ENCODE results near the gene ZC2HC1B. TPM values are rescaled to one million over a fixed set of nuclear protein-coding genes. Genes with fewer than 3 reads are reported as not detected.

The ZC2HC1B gene
- total and polyA plus RNA-seq, 2 donors from 2014 or later: not detected

DNA sequence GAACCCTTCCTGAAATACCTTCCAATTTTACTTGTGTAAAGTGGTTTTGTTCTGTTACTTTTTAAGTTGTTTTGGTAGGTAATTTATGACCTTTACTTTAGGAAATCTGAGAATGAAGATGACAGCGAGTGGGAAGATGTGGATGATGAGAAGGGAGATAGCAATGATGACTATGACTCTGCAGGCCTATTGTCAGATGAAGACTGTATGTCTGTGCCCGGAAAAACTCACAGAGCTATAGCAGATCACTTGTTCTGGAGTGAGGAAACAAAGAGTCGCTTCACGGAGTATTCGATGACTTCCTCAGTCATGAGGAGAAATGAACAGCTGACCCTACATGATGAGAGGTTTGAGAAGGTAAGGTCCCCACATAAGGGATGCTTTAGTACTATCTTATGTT, 6.6 kb upstream of the ZC2HC1B start:
- Histone ChIP-seq H3K4me1 (ENCODE audit: control insufficient read depth in 2 of 3, insufficient read depth in 2 of 3, low read depth in 1 of 3, low read length in 3 of 3) (no peaks in the 10 kb centered on the region), H3K4me3 (ENCODE audit: low read length in 3 of 3) (no peak overlapping the region), H3K9ac (ENCODE audit: low read length in 3 of 3) (no peak overlapping the region), H3K36me3 (ENCODE audit: control insufficient read depth in 2 of 3, insufficient read depth in 3 of 3, low read length in 3 of 3) (peaks cover 11 to 41% (median 28%) of the 10 kb centered on the region in 3 donors), H3K27me3 (ENCODE audit: control insufficient read depth, insufficient read depth, low read length) (no peaks in the 10 kb centered on the region), H3K9me3 (ENCODE audit: control insufficient read depth in 2 of 3, insufficient read depth in 1 of 3, low read length in 3 of 3) (no peaks in the 10 kb centered on the region), H3K27ac (ENCODE audit: low read depth in 2 of 2, low read length in 2 of 2) (no peak overlapping the region)
- FAIRE-seq (no peak), DNase-seq (no peak)
- intact Hi-C loops (cut with DNase I): no loop called here
- TF ChIP-seq, protein P1, sequence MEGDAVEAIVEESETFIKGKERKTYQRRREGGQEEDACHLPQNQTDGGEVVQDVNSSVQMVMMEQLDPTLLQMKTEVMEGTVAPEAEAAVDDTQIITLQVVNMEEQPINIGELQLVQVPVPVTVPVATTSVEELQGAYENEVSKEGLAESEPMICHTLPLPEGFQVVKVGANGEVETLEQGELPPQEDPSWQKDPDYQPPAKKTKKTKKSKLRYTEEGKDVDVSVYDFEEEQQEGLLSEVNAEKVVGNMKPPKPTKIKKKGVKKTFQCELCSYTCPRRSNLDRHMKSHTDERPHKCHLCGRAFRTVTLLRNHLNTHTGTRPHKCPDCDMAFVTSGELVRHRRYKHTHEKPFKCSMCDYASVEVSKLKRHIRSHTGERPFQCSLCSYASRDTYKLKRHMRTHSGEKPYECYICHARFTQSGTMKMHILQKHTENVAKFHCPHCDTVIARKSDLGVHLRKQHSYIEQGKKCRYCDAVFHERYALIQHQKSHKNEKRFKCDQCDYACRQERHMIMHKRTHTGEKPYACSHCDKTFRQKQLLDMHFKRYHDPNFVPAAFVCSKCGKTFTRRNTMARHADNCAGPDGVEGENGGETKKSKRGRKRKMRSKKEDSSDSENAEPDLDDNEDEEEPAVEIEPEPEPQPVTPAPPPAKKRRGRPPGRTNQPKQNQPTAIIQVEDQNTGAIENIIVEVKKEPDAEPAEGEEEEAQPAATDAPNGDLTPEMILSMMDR (IDR thresholded peaks at IDR 0.05; ENCODE audit: borderline replicate concordance, extremely low read depth, insufficient read depth): no peak

DNA sequence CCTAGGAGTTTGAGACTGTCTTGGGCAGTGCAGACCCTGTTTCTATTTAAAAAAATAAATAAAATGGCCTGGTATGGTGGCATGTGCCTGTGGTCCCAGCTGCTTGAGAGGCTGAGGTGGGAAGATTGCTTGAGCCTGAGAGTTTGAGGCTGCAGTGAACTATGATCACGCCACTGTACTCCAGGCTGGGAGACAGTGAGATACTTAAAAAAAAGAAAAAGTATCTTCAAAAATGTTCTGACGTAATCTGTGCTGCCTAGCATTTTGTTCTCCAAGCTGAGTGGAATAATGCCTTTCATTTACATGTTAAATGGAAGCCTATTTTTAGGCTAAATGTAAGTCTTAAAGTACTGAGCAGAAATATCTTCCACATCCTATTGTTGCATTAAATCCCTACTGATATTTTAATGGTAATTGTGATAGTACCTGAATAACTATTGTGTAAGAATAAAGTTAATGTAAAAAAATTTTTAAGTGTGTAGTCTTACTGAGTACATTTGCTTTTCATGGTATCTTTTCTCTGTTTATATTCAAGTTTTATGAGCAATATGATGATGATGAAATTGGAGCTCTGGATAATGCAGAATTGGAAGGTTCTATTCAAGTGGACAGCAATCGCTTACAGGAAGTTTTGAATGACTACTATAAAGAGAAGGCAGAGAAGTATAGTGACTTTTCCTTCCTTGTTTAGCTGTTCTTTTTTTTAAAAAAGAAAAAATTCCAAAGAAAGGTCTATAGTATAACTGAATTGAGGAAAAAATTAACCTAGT, 4.2 kb upstream of the ZC2HC1B start:
- Histone ChIP-seq H3K27me3 (ENCODE audit: control insufficient read depth, insufficient read depth, low read length) (no peaks in the 10 kb centered on the region), H3K9me3 (ENCODE audit: control insufficient read depth in 2 of 3, insufficient read depth in 1 of 3, low read length in 3 of 3) (no peaks in the 10 kb centered on the region), H3K36me3 (ENCODE audit: control insufficient read depth in 2 of 3, insufficient read depth in 3 of 3, low read length in 3 of 3) (peaks cover 11 to 48% (median 32%) of the 10 kb centered on the region in 3 donors), H3K9ac (ENCODE audit: low read length in 3 of 3) (no peak overlapping the region), H3K27ac (ENCODE audit: low read depth in 2 of 2, low read length in 2 of 2) (no peak overlapping the region), H3K4me3 (ENCODE audit: low read length in 3 of 3) (no peak overlapping the region), H3K4me1 (ENCODE audit: control insufficient read depth in 2 of 3, insufficient read depth in 2 of 3, low read depth in 1 of 3, low read length in 3 of 3) (no peaks in the 10 kb centered on the region)
- intact Hi-C loops (cut with DNase I): no loop called here
- DNase-seq (no peak), FAIRE-seq (no peak)
- TF ChIP-seq, protein P1 (IDR thresholded peaks at IDR 0.05; ENCODE audit: borderline replicate concordance, extremely low read depth, insufficient read depth): no peak

DNA sequence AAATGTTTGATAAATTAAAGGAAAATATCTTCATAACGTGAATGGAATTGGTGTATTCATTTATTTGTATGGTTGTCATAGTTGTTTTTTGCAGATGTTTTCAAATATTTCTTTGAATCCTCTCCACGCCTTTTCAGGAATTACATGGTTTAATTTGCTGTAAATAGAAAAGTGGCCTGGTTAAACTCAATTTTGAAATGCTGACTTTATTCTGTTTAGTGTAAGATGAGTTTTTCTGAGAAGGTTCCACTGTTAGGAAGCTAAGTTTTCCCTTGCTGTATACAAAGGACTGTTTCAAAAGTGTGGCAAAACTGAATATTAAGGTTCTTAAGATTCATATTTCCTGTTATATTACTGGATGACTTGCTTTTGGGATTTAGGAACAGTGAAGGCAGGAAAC, 503 bp upstream of the ZC2HC1B start:
- no peak overlapping the region for H3K9ac ChIP-seq (ENCODE audit: low read length in 3 of 3)
- FAIRE-seq (no peak), DNase-seq (no peak)
- H3K36me3 ChIP-seq (ENCODE audit: control insufficient read depth in 2 of 3, insufficient read depth in 3 of 3, low read length in 3 of 3): peaks cover 6 to 21% (median 9%) of the 10 kb centered on the region in 3 donors
- no peak overlapping the region for H3K4me3 ChIP-seq (ENCODE audit: low read length in 3 of 3)
- no peak overlapping the region for H3K27ac ChIP-seq (ENCODE audit: low read depth in 2 of 2, low read length in 2 of 2)
- intact Hi-C loops (cut with DNase I): no loop called here
- TF ChIP-seq, protein P1 (IDR thresholded peaks at IDR 0.05; ENCODE audit: borderline replicate concordance, extremely low read depth, insufficient read depth): no peak
- no peaks in the 10 kb centered on the region for H3K27me3 ChIP-seq (ENCODE audit: control insufficient read depth, insufficient read depth, low read length)
- peaks cover 0 to 4% (median 0%) of the 10 kb centered on the region in 3 donors for H3K9me3 ChIP-seq (ENCODE audit: control insufficient read depth in 2 of 3, insufficient read depth in 1 of 3, low read length in 3 of 3)
- no peaks in the 10 kb centered on the region for H3K4me1 ChIP-seq (ENCODE audit: control insufficient read depth in 2 of 3, insufficient read depth in 2 of 3, low read depth in 1 of 3, low read length in 3 of 3)
